ENCODE data around the gene CSF3R.
"Not testable (repeated sequence)": the region's sequence is repeated elsewhere in the genome, so short reads cannot be mapped to it uniquely, and the experiment has no call there.

The CSF3R gene

GRCh38 chr1:36503733-36504132, 21.0 kb upstream of the CSF3R start:
- DNase-seq (ENCODE audit: low spot score): no peak
- TF ChIP-seq CTCF (IDR thresholded peaks at IDR 0.05): no peak
- Histone ChIP-seq H3K27ac (no peak overlapping the region), H3K4me3 (no peak overlapping the region)

- no peak for DNase-seq (ENCODE audit: low spot score)
- Histone ChIP-seq H3K27ac (no peak overlapping the region), H3K4me3 (no peak overlapping the region)
- TF ChIP-seq CTCF (IDR thresholded peaks at IDR 0.05): no peak
Measured at GRCh38 chr1:36503159-36503558, 20.4 kb upstream of the CSF3R start.

- no peak for TF ChIP-seq CTCF (IDR thresholded peaks at IDR 0.05)
- Histone ChIP-seq H3K27ac (no peak overlapping the region), H3K4me3 (no peak overlapping the region)
- peak; percentile 16 for DNase-seq (ENCODE audit: low spot score)
Measured at GRCh38 chr1:36502616-36503015, 19.9 kb upstream of the CSF3R start.

- not testable (repeated sequence) for H3K4me3 ChIP-seq, H3K27ac ChIP-seq
- DNase-seq (ENCODE audit: low spot score): peak; percentile 1
Measured at GRCh38 chr1:36501911-36502310, 19.2 kb upstream of the CSF3R start.

- no peak for DNase-seq (ENCODE audit: low spot score)
- H3K4me3 ChIP-seq: no peak overlapping the region
- no peak overlapping the region for H3K27ac ChIP-seq
- no peak for TF ChIP-seq CTCF (IDR thresholded peaks at IDR 0.05)
Measured at GRCh38 chr1:36497207-36497606, 14.5 kb upstream of the CSF3R start.

- DNase-seq (ENCODE audit: low spot score): peak; percentile 54
- no peak overlapping the region for H3K27ac ChIP-seq
- H3K4me3 ChIP-seq: no peak overlapping the region
- TF ChIP-seq CTCF (IDR thresholded peaks at IDR 0.05): no peak
Measured at GRCh38 chr1:36494971-36495370, 12.3 kb upstream of the CSF3R start.

GRCh38 chr1:36493524-36493923, 10.8 kb upstream of the CSF3R start:
- peak; percentile 0 for DNase-seq (ENCODE audit: low spot score)
- no peak for TF ChIP-seq CTCF (IDR thresholded peaks at IDR 0.05)
- H3K27ac ChIP-seq: no peak overlapping the region
- no peak overlapping the region for H3K4me3 ChIP-seq

- no peak for TF ChIP-seq CTCF (IDR thresholded peaks at IDR 0.05)
- Histone ChIP-seq H3K27ac (no peak overlapping the region), H3K4me3 (no peak overlapping the region)
- DNase-seq (ENCODE audit: low spot score): no peak
Measured at GRCh38 chr1:36492491-36492890, 9.8 kb upstream of the CSF3R start.

GRCh38 chr1:36489258-36490051, 6.7 kb upstream of the CSF3R start:
- DNase-seq (ENCODE audit: low spot score); H3K4me3 ChIP-seq; H3K27ac ChIP-seq: not testable (repeated sequence)
